WERI-Rb-1 (cell line): ENCODE measurements around the gene KCNN2.

Experiments used
- DNase-seq: peaks from one replicate; pipeline ENCODE4 v3.0.0-alpha.2; 2020
- H3K27ac ChIP-seq: fragments of 250-450 bp; sonication (Bioruptor Pico); 2 replicates; pipeline ENCODE4 v1.5.1; 2020; ENCODE audit warnings: mild to moderate bottlenecking, moderate library complexity
- H3K27me3 ChIP-seq: fragments of 250-450 bp; sonication (Bioruptor Pico); 2 replicates; pipeline ENCODE4 v1.5.1; 2021; ENCODE audit warnings: mild to moderate bottlenecking, low read depth, moderate library complexity; ENCODE audit not compliant: insufficient read depth, severe bottlenecking
- H3K36me3 ChIP-seq: fragments of 250-450 bp; sonication (Bioruptor Pico); 2 replicates; pipeline ENCODE4 v1.5.1; 2020; ENCODE audit warnings: mild to moderate bottlenecking, moderate library complexity
- H3K4me3 ChIP-seq: 2 replicates; pipeline ENCODE4 v1.5.1; 2011; ENCODE audit warnings: low read depth, mild to moderate bottlenecking, control low read depth, low read length
- H3K9me3 ChIP-seq: fragments of 250-450 bp; sonication (Bioruptor Pico); 2 replicates; pipeline ENCODE4 v1.5.1; 2021; ENCODE audit warnings: mild to moderate bottlenecking, moderate library complexity; ENCODE audit not compliant: severe bottlenecking
- TF ChIP-seq, protein P1 (sequence below): IDR thresholded peaks from 2 replicates; pipeline ENCODE4 v1.5.1; 2011; ENCODE audit warnings: low read depth, mild to moderate bottlenecking, control low read depth, inconsistent platforms, low read length

Gene KCNN2

GRCh38 chr5:114477816-114478334 lies 116.0 kb downstream of the KCNN2 start:
- H3K4me3 ChIP-seq, result no peak overlapping the region
- H3K27me3 ChIP-seq, result no peaks in the 10 kb centered on the region
- TF ChIP-seq, protein P1, sequence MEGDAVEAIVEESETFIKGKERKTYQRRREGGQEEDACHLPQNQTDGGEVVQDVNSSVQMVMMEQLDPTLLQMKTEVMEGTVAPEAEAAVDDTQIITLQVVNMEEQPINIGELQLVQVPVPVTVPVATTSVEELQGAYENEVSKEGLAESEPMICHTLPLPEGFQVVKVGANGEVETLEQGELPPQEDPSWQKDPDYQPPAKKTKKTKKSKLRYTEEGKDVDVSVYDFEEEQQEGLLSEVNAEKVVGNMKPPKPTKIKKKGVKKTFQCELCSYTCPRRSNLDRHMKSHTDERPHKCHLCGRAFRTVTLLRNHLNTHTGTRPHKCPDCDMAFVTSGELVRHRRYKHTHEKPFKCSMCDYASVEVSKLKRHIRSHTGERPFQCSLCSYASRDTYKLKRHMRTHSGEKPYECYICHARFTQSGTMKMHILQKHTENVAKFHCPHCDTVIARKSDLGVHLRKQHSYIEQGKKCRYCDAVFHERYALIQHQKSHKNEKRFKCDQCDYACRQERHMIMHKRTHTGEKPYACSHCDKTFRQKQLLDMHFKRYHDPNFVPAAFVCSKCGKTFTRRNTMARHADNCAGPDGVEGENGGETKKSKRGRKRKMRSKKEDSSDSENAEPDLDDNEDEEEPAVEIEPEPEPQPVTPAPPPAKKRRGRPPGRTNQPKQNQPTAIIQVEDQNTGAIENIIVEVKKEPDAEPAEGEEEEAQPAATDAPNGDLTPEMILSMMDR, result no peak
- H3K9me3 ChIP-seq, result no peaks in the 10 kb centered on the region
- no peak for DNase-seq
- H3K36me3 ChIP-seq, result no peaks in the 10 kb centered on the region
- H3K27ac ChIP-seq, result no peak overlapping the region

DNA sequence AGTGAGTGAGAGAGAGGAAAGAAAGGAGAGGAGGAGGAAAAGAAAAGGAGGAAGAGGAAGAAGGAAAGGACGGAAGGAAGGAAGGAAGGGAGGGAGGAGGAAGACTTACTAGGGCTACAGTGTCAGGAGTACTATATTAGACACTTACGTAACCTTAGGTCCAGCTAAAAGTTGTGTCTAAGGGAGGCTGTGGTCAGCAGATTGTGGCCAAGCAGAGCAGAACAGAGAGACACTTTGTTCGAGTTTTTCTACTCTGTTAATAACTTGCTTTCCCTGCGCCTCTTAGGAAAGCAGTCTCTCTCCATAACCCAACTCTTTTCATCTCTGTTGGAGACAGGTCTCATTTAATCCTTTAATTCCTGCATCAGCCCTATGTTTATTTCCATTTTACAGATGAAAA lies 138.9 kb downstream of the KCNN2 start:
- TF ChIP-seq, protein P1, result no peak
- no peak overlapping the region for H3K27ac ChIP-seq
- no peak overlapping the region for H3K4me3 ChIP-seq
- peaks cover 19% of the 10 kb centered on the region for H3K27me3 ChIP-seq
- H3K36me3 ChIP-seq, result no peaks in the 10 kb centered on the region
- no peaks in the 10 kb centered on the region for H3K9me3 ChIP-seq
- DNase-seq, result no peak

DNA sequence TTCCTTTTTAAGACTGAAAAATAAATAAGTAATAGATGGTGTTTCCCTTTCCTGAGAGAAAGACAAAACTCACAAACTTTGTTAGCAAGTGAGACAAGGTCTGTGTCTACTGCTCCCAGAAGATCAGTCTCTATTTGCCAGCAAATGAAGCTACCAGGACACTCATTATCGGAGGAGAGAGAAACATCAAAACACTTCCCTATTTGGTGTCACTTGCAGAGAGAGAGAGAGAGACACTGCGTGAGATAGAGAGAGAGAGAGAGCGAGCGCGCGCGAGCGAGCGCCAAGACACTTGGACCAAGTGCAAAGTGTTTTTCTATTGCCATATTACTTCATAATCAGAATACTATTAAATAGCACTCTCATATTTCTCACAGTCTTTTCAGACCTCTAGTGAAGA lies 142.7 kb downstream of the KCNN2 start:
- no peak overlapping the region for H3K4me3 ChIP-seq
- H3K36me3 ChIP-seq, result no peaks in the 10 kb centered on the region
- H3K27ac ChIP-seq, result no peak overlapping the region
- TF ChIP-seq, protein P1, result no peak
- H3K9me3 ChIP-seq, result no peaks in the 10 kb centered on the region
- H3K27me3 ChIP-seq, result peaks cover 12% of the 10 kb centered on the region
- no peak for DNase-seq

GRCh38 chr5:114524221-114524620 lies 162.4 kb downstream of the KCNN2 start:
- no peaks in the 10 kb centered on the region for H3K36me3 ChIP-seq
- no peak overlapping the region for H3K27ac ChIP-seq
- TF ChIP-seq, protein P1, result no peak
- H3K4me3 ChIP-seq, result no peak overlapping the region
- H3K27me3 ChIP-seq, result no peaks in the 10 kb centered on the region
- H3K9me3 ChIP-seq, result no peaks in the 10 kb centered on the region
- no peak for DNase-seq

- Histone ChIP-seq H3K27ac (no peak overlapping the region), H3K27me3 (no peaks in the 10 kb centered on the region), H3K9me3 (no peaks in the 10 kb centered on the region), H3K4me3 (no peak overlapping the region), H3K36me3 (no peaks in the 10 kb centered on the region)
- TF ChIP-seq, protein P1, result no peak
- peak; percentile 83 for DNase-seq
Observed at GRCh38 chr5:114544561-114544960, 182.7 kb downstream of the KCNN2 start.
